ENCODE measurements around the gene EGLN3.

GRCh38 chr14:33993246-33993645, 42.4 kb upstream of the EGLN3 start:
- TF ChIP-seq CTCF (IDR thresholded peaks at IDR 0.05), result no peak
- TF ChIP-seq POLR2A (IDR thresholded peaks at IDR 0.05), result no peak
